Measurements from ENCODE around the gene TEX19.

GRCh38 chr17:82348434-82348833 lies 10.6 kb upstream of the TEX19 start:
- TF ChIP-seq, protein P1, sequence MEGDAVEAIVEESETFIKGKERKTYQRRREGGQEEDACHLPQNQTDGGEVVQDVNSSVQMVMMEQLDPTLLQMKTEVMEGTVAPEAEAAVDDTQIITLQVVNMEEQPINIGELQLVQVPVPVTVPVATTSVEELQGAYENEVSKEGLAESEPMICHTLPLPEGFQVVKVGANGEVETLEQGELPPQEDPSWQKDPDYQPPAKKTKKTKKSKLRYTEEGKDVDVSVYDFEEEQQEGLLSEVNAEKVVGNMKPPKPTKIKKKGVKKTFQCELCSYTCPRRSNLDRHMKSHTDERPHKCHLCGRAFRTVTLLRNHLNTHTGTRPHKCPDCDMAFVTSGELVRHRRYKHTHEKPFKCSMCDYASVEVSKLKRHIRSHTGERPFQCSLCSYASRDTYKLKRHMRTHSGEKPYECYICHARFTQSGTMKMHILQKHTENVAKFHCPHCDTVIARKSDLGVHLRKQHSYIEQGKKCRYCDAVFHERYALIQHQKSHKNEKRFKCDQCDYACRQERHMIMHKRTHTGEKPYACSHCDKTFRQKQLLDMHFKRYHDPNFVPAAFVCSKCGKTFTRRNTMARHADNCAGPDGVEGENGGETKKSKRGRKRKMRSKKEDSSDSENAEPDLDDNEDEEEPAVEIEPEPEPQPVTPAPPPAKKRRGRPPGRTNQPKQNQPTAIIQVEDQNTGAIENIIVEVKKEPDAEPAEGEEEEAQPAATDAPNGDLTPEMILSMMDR (IDR thresholded peaks at IDR 0.05) = no peak
- TF ChIP-seq POLR2A (IDR thresholded peaks at IDR 0.05) = no peak
